Caco-2 (cell line): ENCODE results near the gene RAB22A. TPM values are rescaled to one million over a fixed set of nuclear protein-coding genes. Genes with fewer than 3 reads are reported as not detected.

Experiments used
- BruUV-seq: library from RNA; stranded (reverse); fragments of 400-500 nt; replicated peaks from 2 replicates; lab custom pipeline; 2021; lab: Mats Ljungman, UMichigan
- CTCF ChIA-PET: fragments of 300-600 bp; sonication (Branson Sonifier 250); formaldehyde crosslinking; loops from one replicate; lab custom pipeline; 2022; ENCODE audit warnings: antibody characterized with exemption; lab: Charles Lee
- POLR2A ChIA-PET: fragments of 300-600 bp; sonication (Branson Sonifier 250); formaldehyde crosslinking; loops from one replicate; lab custom pipeline; 2022; ENCODE audit warnings: antibody characterized with exemption; lab: Charles Lee
- DNase-seq, 2 experiments: peaks; one replicate each; pipeline versions ENCODE4 v3.0.0 to v3.0.0-alpha.2; 2020 to 2022
- H3K27me3 ChIP-seq: replicated peaks from 2 replicates; pipeline ENCODE4 v1.6.0; 2011; ENCODE audit warnings: low read length; ENCODE audit not compliant: control insufficient read depth, insufficient read depth
- H3K36me3 ChIP-seq: 2 replicates; pipeline ENCODE4 v1.5.1; 2011; ENCODE audit warnings: low read length; ENCODE audit not compliant: control insufficient read depth, insufficient read depth
- H3K4me1 ChIP-seq: fragments of 250-450 bp; sonication (Bioruptor Pico); 2 replicates; pipeline ENCODE4 v1.5.1; 2020; ENCODE audit warnings: mild to moderate bottlenecking
- H3K4me3 ChIP-seq: 2 replicates; pipeline ENCODE4 v1.5.1; 2011; ENCODE audit warnings: low read depth, mild to moderate bottlenecking, control low read depth, low read length
- H3K9me3 ChIP-seq: fragments of 250-450 bp; sonication (Bioruptor Pico); 2 replicates; pipeline ENCODE4 v1.5.1; 2020; ENCODE audit warnings: mild to moderate bottlenecking, moderate library complexity
- H3K27ac Mint-ChIP-seq: one replicate; pipeline ENCODE4 v1.8.0; 2022; ENCODE audit warnings: mixed read lengths; ENCODE audit not compliant: unreplicated experiment
- H3K27me3 Mint-ChIP-seq: one replicate; pipeline ENCODE4 v1.8.0; 2022; ENCODE audit warnings: mixed read lengths; ENCODE audit not compliant: insufficient read depth, unreplicated experiment
- H3K36me3 Mint-ChIP-seq: one replicate; pipeline ENCODE4 v1.8.0; 2022; ENCODE audit warnings: mild to moderate bottlenecking, mixed read lengths; ENCODE audit not compliant: insufficient read depth, unreplicated experiment
- H3K4me1 Mint-ChIP-seq: one replicate; pipeline ENCODE4 v1.8.0; 2022; ENCODE audit warnings: low read depth, mixed read lengths; ENCODE audit not compliant: unreplicated experiment
- H3K4me3 Mint-ChIP-seq: one replicate; pipeline ENCODE4 v1.8.0; 2022; ENCODE audit warnings: mild to moderate bottlenecking, moderate library complexity, mixed read lengths; ENCODE audit not compliant: unreplicated experiment
- H3K9me3 Mint-ChIP-seq: one replicate; pipeline ENCODE4 v1.8.0; 2022; ENCODE audit warnings: mixed read lengths; ENCODE audit not compliant: unreplicated experiment
- intact Hi-C: fragments of 100-400 bp; cut with micrococcal nuclease; formaldehyde crosslinking; loops from one replicate; pipeline ENCODE4 v1.10.0; 2022; ENCODE audit not compliant: unreplicated experiment
- total RNA-seq: library from RNA; stranded (reverse); gene quantifications from 2 replicates; pipeline ENCODE4 v1.2.3, GENCODE V29; 2022
- TF ChIP-seq, protein P1 (sequence below), 2 experiments: fragments of 200-600 bp in 1 of 2; IDR thresholded peaks; 1 replicate in 1 of 2; 2 replicates in 1 of 2; pipeline versions ENCODE4 v1.5.1 to v1.8.0; 2011 to 2022; ENCODE audit warnings: antibody characterized with exemption in 1 of 2, control low read depth in 1 of 2, inconsistent platforms in 1 of 2, low read depth in 1 of 2, low read length in 1 of 2, mild to moderate bottlenecking in 1 of 2, moderate library complexity in 1 of 2; ENCODE audit not compliant: insufficient read depth in 1 of 2, severe bottlenecking in 1 of 2, unreplicated experiment in 1 of 2

Gene RAB22A
- total RNA-seq, 1 experiment from 2014 or later, result 24.1 TPM

DNA sequence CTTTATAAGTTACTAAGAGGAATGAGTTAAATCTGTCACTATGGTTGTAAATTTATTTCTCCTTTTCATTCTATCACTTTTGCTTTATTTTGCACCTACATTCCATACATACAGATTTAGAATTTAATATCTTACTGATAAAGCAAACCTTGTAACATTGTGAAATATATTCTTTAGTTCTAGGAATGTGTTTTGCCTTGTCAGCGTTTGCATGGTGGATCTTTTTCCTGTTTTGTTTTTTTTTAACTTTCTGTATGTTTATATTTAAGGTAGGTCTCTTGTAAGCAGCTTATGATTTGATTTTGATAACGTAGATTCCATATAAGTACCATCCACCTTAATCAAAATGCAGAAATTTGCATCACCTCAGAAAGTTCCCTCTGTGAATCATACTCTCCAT, 16.4 kb downstream of the RAB22A start:
- ChIA-PET CTCF (no interaction called here), POLR2A (no interaction called here)
- peaks cover 10% of the 10 kb centered on the region for H3K4me1 ChIP-seq
- H3K27me3 ChIP-seq, result no peaks in the 10 kb centered on the region
- Mint-ChIP-seq H3K27me3 (no peaks in the 10 kb centered on the region), H3K27ac (no peak overlapping the region), H3K9me3 (no peaks in the 10 kb centered on the region), H3K36me3 (peaks cover 6% of the 10 kb centered on the region), H3K4me3 (no peak overlapping the region), H3K4me1 (peaks cover 13% of the 10 kb centered on the region)
- H3K4me3 ChIP-seq, result no peak overlapping the region
- no peaks in the 10 kb centered on the region for H3K36me3 ChIP-seq
- no peak for DNase-seq
- intact Hi-C loops, result loop anchor here (10.0 kb wide), 1 partner anchor 99 kb away; no protein-coding TSS in a partner anchor
- no TSS peak for BruUV-seq
- no peaks in the 10 kb centered on the region for H3K9me3 ChIP-seq
- TF ChIP-seq, protein P1, sequence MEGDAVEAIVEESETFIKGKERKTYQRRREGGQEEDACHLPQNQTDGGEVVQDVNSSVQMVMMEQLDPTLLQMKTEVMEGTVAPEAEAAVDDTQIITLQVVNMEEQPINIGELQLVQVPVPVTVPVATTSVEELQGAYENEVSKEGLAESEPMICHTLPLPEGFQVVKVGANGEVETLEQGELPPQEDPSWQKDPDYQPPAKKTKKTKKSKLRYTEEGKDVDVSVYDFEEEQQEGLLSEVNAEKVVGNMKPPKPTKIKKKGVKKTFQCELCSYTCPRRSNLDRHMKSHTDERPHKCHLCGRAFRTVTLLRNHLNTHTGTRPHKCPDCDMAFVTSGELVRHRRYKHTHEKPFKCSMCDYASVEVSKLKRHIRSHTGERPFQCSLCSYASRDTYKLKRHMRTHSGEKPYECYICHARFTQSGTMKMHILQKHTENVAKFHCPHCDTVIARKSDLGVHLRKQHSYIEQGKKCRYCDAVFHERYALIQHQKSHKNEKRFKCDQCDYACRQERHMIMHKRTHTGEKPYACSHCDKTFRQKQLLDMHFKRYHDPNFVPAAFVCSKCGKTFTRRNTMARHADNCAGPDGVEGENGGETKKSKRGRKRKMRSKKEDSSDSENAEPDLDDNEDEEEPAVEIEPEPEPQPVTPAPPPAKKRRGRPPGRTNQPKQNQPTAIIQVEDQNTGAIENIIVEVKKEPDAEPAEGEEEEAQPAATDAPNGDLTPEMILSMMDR (IDR thresholded peaks at IDR 0.05; ENCODE audit: insufficient read depth in 1 of 2, low read depth in 1 of 2, low read length in 1 of 2, severe bottlenecking in 1 of 2, unreplicated experiment in 1 of 2), result no peak

DNA sequence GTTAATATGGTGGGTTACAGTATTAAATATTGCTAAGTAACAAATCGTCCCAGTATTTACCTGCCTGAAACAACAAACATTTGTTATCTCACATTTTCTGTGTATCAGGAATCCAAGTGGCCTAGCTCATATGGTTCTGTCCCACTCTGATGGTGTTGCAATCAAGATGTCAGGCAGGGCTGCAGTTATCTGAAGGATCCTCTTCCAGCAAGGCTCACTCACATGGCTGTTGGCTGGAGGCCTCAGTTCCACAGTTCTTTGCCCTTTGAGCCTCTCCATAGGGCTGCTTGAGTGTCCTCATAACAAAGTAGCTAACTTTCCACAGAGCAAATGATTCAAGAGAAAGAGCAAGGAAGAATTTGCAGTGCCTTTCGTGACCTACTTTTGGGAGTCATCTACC, 17.7 kb downstream of the RAB22A start:
- no TSS peak for BruUV-seq
- TF ChIP-seq, protein P1 (IDR thresholded peaks at IDR 0.05; ENCODE audit: insufficient read depth in 1 of 2, low read depth in 1 of 2, low read length in 1 of 2, severe bottlenecking in 1 of 2, unreplicated experiment in 1 of 2), result no peak
- no peak overlapping the region for H3K4me3 Mint-ChIP-seq
- Histone ChIP-seq H3K4me3 (no peak overlapping the region), H3K27me3 (no peaks in the 10 kb centered on the region), H3K4me1 (peaks cover 10% of the 10 kb centered on the region), H3K36me3 (no peaks in the 10 kb centered on the region), H3K9me3 (no peaks in the 10 kb centered on the region)
- no peak overlapping the region for H3K27ac Mint-ChIP-seq
- DNase-seq, result no peak
- intact Hi-C loops, result loop anchor here (10.0 kb wide), 1 partner anchor 98 kb away; no protein-coding TSS in a partner anchor
- H3K27me3 Mint-ChIP-seq, result no peaks in the 10 kb centered on the region
- POLR2A ChIA-PET, result no interaction called here
- peaks cover 25% of the 10 kb centered on the region for H3K4me1 Mint-ChIP-seq
- no peaks in the 10 kb centered on the region for H3K9me3 Mint-ChIP-seq
- peaks cover 6% of the 10 kb centered on the region for H3K36me3 Mint-ChIP-seq
- CTCF ChIA-PET, result interaction anchor here (0.6 kb wide), 1 partner anchor 32 kb away, joined by 3 read pairs; no protein-coding TSS in a partner anchor

DNA sequence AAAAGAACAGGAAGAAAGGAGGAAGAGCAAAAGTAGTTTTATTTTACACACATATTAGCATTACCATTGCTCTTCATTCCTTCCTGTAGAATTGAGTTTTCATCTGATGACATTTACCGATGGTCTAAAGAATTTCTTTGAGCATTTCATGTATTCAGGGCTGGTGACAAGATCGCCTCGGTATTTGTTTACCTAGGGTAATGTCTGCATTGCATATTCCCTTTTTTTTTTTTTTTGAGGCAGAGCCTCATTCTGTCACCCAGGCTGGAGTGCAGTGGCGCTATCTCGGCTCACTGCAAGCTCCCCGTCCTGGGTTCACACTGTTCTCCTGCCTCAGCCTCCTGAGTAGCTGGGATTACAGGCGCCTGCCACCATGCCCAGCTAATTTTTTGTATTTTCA, 19.3 kb downstream of the RAB22A start:
- Mint-ChIP-seq H3K4me1 (peaks cover 31% of the 10 kb centered on the region), H3K4me3 (no peak overlapping the region), H3K36me3 (peaks cover 11% of the 10 kb centered on the region), H3K27ac (no peak overlapping the region), H3K27me3 (no peaks in the 10 kb centered on the region), H3K9me3 (no peaks in the 10 kb centered on the region)
- H3K4me3 ChIP-seq, result no peak overlapping the region
- POLR2A ChIA-PET, result no interaction called here
- CTCF ChIA-PET, result no interaction called here
- DNase-seq, result no peak
- intact Hi-C loops, result loop anchor here (10.0 kb wide), 1 partner anchor 96 kb away; no protein-coding TSS in a partner anchor
- peaks cover 10% of the 10 kb centered on the region for H3K4me1 ChIP-seq
- TF ChIP-seq, protein P1 (IDR thresholded peaks at IDR 0.05; ENCODE audit: insufficient read depth in 1 of 2, low read depth in 1 of 2, low read length in 1 of 2, severe bottlenecking in 1 of 2, unreplicated experiment in 1 of 2), result no peak
- no peaks in the 10 kb centered on the region for H3K27me3 ChIP-seq
- no peaks in the 10 kb centered on the region for H3K9me3 ChIP-seq
- BruUV-seq, result no TSS peak
- H3K36me3 ChIP-seq, result no peaks in the 10 kb centered on the region
